Suprapubic skin (tissue), 4 donors: ENCODE measurements around the gene LANCL2. TPM values are rescaled to one million over a fixed set of nuclear protein-coding genes. Genes with fewer than 3 reads are reported as not detected.
A peak's percentile ranks its signal among the peaks of the same experiment; 100 is the strongest.

Source experiments
- DNase-seq, 2 donors: peaks; one replicate each; pipeline ENCODE4 v3.0.0-alpha.2; 2019; ENCODE audit warnings: low spot score in 2 of 2
- H3K27ac ChIP-seq: fragments of 200-600 bp; sonication (generic); one replicate; pipeline ENCODE4 v1.5.1; 2019
- H3K27me3 ChIP-seq: fragments of 200-600 bp; sonication (generic); one replicate; pipeline ENCODE4 v1.5.1; 2019
- H3K36me3 ChIP-seq: fragments of 200-600 bp; sonication (generic); one replicate; pipeline ENCODE4 v1.5.1; 2019
- H3K4me1 ChIP-seq: fragments of 200-600 bp; sonication (generic); one replicate; pipeline ENCODE4 v1.5.1; 2019
- H3K4me3 ChIP-seq: fragments of 200-600 bp; sonication (generic); one replicate; pipeline ENCODE4 v1.5.1; 2019; ENCODE audit warnings: mild to moderate bottlenecking
- H3K9me3 ChIP-seq: fragments of 200-600 bp; sonication (generic); one replicate; pipeline ENCODE4 v1.5.1; 2019
- EP300 ChIP-seq: sonication (generic); formaldehyde crosslinking; IDR thresholded peaks from one replicate; pipeline ENCODE4 v1.6.1; 2017; ENCODE audit warnings: antibody characterized with exemption
- POLR2A ChIP-seq, 2 donors: fragments of 450-650 bp; IDR thresholded peaks; one replicate each; pipeline ENCODE4 v1.6.1; 2017; ENCODE audit warnings: antibody characterized with exemption in 2 of 2, mild to moderate bottlenecking in 2 of 2, moderate library complexity in 2 of 2
- POLR2AphosphoS5 ChIP-seq, 3 donors: sonication (generic); formaldehyde crosslinking; IDR thresholded peaks; one replicate each; pipeline ENCODE4 v1.6.1; 2017; ENCODE audit warnings: antibody characterized with exemption in 3 of 3
- WGBS: methylation state at CpG from one replicate; pipeline ENCODE4 v1.1.5; 2018; 5-methylcytosine and 5-hydroxymethylcytosine counted together
- total RNA-seq, 4 donors: library from RNA; depleted of rRNA; stranded (reverse); fragments of >200 nt; gene quantifications; one replicate each; pipeline ENCODE4 v1.1.0, GENCODE V29; 2016
- TF ChIP-seq, protein P1 (sequence below), 2 donors: fragments of 200-600 bp in 1 of 2; fragments of 450-650 bp in 1 of 2; sonication (generic) in 1 of 2; IDR thresholded peaks; one replicate each; pipeline ENCODE4 v1.5.1; 2016 to 2019; ENCODE audit warnings: antibody characterized with exemption in 2 of 2, mild to moderate bottlenecking in 1 of 2, moderate library complexity in 1 of 2

LANCL2 gene
- total RNA-seq, 4 donors from 2014 or later, result 11.4 to 22.9 (median 17.7) TPM

DNA sequence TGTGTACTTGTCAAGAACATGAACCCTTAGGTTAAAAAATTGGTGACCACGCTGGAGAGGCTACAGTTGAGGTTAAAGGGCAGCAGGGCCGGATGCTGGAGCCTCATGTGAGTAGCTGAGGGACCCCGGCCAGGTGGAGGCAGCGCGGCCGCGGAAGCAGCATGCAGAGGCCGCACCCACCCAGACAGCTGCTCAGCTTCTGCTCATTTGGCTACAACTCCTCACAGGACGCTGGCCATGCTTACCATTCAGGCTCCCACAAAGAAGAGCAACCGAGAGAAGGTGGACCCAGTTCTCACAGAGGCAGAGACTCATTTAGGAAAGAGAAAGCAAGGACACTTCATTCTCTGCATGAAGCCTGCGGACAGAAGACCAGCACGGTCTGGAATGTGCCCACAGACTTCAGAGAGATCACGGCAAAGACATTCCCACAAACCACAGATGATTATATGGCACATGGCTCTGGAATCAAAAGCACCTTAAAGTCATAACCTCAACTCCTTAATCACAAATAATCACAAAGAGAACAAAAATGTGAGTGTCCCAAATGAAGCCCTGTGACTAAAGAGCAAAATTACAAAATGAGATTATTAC is 112.7 kb downstream of the LANCL2 start:
- WGBS, result 83% methylated on average over 13 of the region's 13 CpGs
- H3K4me1 ChIP-seq, result peaks cover 2% of the 10 kb centered on the region
- DNase-seq, result peak in 1 of 2 donors; percentile 41
- TF ChIP-seq EP300, result no peak
- TF ChIP-seq POLR2A (IDR thresholded peaks at IDR 0.05), result no peak
- TF ChIP-seq, protein P1, sequence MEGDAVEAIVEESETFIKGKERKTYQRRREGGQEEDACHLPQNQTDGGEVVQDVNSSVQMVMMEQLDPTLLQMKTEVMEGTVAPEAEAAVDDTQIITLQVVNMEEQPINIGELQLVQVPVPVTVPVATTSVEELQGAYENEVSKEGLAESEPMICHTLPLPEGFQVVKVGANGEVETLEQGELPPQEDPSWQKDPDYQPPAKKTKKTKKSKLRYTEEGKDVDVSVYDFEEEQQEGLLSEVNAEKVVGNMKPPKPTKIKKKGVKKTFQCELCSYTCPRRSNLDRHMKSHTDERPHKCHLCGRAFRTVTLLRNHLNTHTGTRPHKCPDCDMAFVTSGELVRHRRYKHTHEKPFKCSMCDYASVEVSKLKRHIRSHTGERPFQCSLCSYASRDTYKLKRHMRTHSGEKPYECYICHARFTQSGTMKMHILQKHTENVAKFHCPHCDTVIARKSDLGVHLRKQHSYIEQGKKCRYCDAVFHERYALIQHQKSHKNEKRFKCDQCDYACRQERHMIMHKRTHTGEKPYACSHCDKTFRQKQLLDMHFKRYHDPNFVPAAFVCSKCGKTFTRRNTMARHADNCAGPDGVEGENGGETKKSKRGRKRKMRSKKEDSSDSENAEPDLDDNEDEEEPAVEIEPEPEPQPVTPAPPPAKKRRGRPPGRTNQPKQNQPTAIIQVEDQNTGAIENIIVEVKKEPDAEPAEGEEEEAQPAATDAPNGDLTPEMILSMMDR (IDR thresholded peaks at IDR 0.05), result no peak
- TF ChIP-seq POLR2AphosphoS5 (IDR thresholded peaks at IDR 0.05), result no peak
- no peaks in the 10 kb centered on the region for H3K27me3 ChIP-seq
- H3K36me3 ChIP-seq, result peaks cover 7% of the 10 kb centered on the region
- H3K9me3 ChIP-seq, result no peaks in the 10 kb centered on the region
- no peak overlapping the region for H3K4me3 ChIP-seq
- no peak overlapping the region for H3K27ac ChIP-seq

DNA sequence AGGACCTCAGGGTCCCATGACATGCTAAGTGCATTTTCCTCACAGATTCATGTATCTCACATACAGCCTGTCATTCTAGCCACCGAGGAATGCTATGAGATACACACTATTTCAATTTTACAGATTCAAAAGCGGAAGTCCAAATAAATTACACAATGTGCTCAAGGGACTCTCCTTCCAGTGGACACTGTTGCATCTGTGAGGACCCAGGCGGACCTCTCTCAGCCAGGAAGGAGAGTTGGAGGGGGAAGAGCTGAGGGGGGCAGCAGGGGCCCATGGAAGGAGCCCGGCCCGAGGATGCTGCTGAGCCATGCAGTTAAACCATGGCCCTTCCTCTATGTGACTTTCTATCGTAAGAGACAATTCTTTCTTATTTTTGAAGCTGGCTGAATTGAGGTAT is 113.6 kb downstream of the LANCL2 start:
- DNase-seq, result no peak
- WGBS, result 76% methylated on average over 6 of the region's 6 CpGs
- Histone ChIP-seq H3K27ac (no peak overlapping the region), H3K36me3 (no peaks in the 10 kb centered on the region), H3K27me3 (no peaks in the 10 kb centered on the region), H3K4me1 (peaks cover 2% of the 10 kb centered on the region), H3K9me3 (no peaks in the 10 kb centered on the region), H3K4me3 (no peak overlapping the region)
- TF ChIP-seq EP300 (no peak), POLR2AphosphoS5 (IDR thresholded peaks at IDR 0.05) (no peak), POLR2A (IDR thresholded peaks at IDR 0.05) (no peak)
- TF ChIP-seq, protein P1 (IDR thresholded peaks at IDR 0.05), result no peak

DNA sequence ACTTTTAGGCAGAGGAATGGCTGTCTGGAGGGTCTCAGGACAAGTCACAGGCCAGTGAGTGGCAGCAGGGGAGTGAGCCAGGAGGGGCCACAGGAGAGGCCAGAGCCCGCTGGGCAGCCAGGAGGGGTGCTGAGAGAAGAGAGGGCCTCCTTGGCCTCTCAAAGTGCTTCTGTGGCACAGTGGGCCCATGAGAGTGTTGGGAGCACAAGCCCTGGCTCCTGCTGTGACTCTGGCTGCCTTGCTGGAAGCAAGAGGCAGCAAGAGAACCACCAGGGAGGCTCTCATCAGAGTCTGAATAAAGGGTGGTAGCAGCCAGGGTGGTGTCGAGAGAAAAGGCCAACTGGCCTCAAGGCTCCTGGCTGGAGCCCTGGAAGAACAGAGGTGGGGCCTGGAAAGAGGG is 116.0 kb downstream of the LANCL2 start:
- whole genome bisulfite sequencing, result 65% methylated on average over 2 of the region's 2 CpGs
- no peaks in the 10 kb centered on the region for H3K36me3 ChIP-seq
- H3K4me3 ChIP-seq, result no peak overlapping the region
- TF ChIP-seq, protein P1 (IDR thresholded peaks at IDR 0.05), result no peak
- TF ChIP-seq EP300 (no peak), POLR2AphosphoS5 (IDR thresholded peaks at IDR 0.05) (no peak), POLR2A (IDR thresholded peaks at IDR 0.05) (no peak)
- peaks cover 2% of the 10 kb centered on the region for H3K4me1 ChIP-seq
- DNase-seq, result no peak
- H3K27ac ChIP-seq, result no peak overlapping the region
- H3K27me3 ChIP-seq, result no peaks in the 10 kb centered on the region
- H3K9me3 ChIP-seq, result no peaks in the 10 kb centered on the region

DNA sequence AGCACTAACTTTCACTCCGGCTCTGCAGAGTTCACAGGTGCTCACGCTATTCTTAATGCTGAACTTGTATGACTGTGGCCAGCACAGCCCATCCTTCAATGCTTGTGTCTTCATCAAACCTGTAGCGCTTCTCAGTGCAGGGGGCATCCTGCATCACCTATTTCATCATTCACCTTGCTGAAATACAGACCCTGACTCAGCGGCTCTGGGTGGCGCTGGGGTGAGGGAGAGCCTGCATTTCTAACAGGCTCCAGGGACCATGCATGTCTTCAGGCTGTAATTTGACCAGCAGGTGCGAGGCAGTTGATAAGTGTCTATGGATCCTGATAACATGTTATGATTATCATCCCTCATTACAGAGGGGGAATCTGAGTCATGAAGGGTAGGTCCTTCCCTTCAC is 117.9 kb downstream of the LANCL2 start:
- Histone ChIP-seq H3K4me1 (no peaks in the 10 kb centered on the region), H3K36me3 (no peaks in the 10 kb centered on the region), H3K4me3 (no peak overlapping the region), H3K27me3 (no peaks in the 10 kb centered on the region), H3K9me3 (no peaks in the 10 kb centered on the region), H3K27ac (no peak overlapping the region)
- TF ChIP-seq POLR2AphosphoS5 (IDR thresholded peaks at IDR 0.05), result no peak
- TF ChIP-seq EP300, result no peak
- TF ChIP-seq, protein P1 (IDR thresholded peaks at IDR 0.05), result no peak
- no peak for TF ChIP-seq POLR2A (IDR thresholded peaks at IDR 0.05)
- DNase-seq, result peak in 1 of 2 donors; percentile 30
- WGBS, result 94% methylated on average over 6 of the region's 6 CpGs

Other genes with a start within 250 kb of the LANCL2 start
- 10 to 100 TPM; 15.7 to 24.9 (median 20.3) TPM for gene VOPP1, start 207.2 kb downstream of the LANCL2 start, total RNA-seq